GM12875 (cell line): ENCODE data around the gene HACD2.

Source experiments
- H3K4me3 ChIP-seq: one replicate; pipeline ENCODE4 v1.5.1; 2011; ENCODE audit warnings: low read depth, low read length, control low read depth
- TF ChIP-seq, protein P1 (sequence below): IDR thresholded peaks from 2 replicates; pipeline ENCODE4 v1.5.1; 2011; ENCODE audit warnings: low read depth, mild to moderate bottlenecking, control low read depth, inconsistent platforms, low read length, moderate library complexity, borderline replicate concordance; ENCODE audit not compliant: insufficient read depth

The HACD2 gene

GRCh38 chr3:123543950-123544349, 40.9 kb downstream of the HACD2 start:
- TF ChIP-seq, protein P1, sequence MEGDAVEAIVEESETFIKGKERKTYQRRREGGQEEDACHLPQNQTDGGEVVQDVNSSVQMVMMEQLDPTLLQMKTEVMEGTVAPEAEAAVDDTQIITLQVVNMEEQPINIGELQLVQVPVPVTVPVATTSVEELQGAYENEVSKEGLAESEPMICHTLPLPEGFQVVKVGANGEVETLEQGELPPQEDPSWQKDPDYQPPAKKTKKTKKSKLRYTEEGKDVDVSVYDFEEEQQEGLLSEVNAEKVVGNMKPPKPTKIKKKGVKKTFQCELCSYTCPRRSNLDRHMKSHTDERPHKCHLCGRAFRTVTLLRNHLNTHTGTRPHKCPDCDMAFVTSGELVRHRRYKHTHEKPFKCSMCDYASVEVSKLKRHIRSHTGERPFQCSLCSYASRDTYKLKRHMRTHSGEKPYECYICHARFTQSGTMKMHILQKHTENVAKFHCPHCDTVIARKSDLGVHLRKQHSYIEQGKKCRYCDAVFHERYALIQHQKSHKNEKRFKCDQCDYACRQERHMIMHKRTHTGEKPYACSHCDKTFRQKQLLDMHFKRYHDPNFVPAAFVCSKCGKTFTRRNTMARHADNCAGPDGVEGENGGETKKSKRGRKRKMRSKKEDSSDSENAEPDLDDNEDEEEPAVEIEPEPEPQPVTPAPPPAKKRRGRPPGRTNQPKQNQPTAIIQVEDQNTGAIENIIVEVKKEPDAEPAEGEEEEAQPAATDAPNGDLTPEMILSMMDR, result no peak
- no peak overlapping the region for H3K4me3 ChIP-seq

- no peak overlapping the region for H3K4me3 ChIP-seq
- TF ChIP-seq, protein P1, result no peak
Observed at GRCh38 chr3:123540285-123540684, 44.6 kb downstream of the HACD2 start.

- H3K4me3 ChIP-seq, result no peak overlapping the region
- TF ChIP-seq, protein P1, result no peak
Observed at GRCh38 chr3:123536153-123536895, 48.5 kb downstream of the HACD2 start.

GRCh38 chr3:123535580-123535979, 49.3 kb downstream of the HACD2 start:
- TF ChIP-seq, protein P1, result no peak
- H3K4me3 ChIP-seq, result no peak overlapping the region

DNA sequence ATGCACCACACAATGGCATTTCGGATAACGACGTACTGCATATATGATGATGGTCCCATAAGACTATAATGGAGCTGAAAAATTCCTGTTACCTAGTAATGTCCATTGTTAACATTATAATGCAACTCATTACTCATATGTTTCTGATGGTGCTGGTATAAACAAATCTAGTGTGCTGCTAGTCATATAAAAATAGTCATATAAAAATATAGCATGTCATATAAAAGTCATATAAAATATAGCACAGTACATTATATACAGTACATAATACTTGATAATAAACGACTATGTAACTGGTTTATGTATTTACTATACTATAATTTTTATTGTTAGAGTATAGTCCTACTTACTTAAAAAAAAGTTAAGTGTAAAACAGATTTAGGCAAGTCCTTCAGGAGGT, 50.6 kb downstream of the HACD2 start:
- TF ChIP-seq, protein P1, result no peak
- no peak overlapping the region for H3K4me3 ChIP-seq

GRCh38 chr3:123533554-123534159, 51.2 kb downstream of the HACD2 start:
- no peak overlapping the region for H3K4me3 ChIP-seq
- TF ChIP-seq, protein P1, result no peak

- no peak overlapping the region for H3K4me3 ChIP-seq
- TF ChIP-seq, protein P1, result no peak
Observed at GRCh38 chr3:123528130-123528529, 56.7 kb downstream of the HACD2 start.
